ACC112 (cell line): ENCODE data around the gene FXYD6.

Source experiments
- H2AFZ ChIP-seq: fragments of 200-600 bp; sonication (generic); one replicate; pipeline ENCODE4 v1.6.0; 2017; ENCODE audit warnings: antibody characterized with exemption, low read length; ENCODE audit not compliant: unreplicated experiment
- H3K27ac ChIP-seq: fragments of 200-600 bp; sonication (generic); 2 replicates; pipeline ENCODE4 v1.5.1; 2014; ENCODE audit warnings: low read depth, mild to moderate bottlenecking, antibody characterized with exemption, low read length, moderate library complexity
- H3K27me3 ChIP-seq: fragments of 200-600 bp; sonication (generic); 2 replicates; pipeline ENCODE4 v1.6.1; 2014; ENCODE audit warnings: mild to moderate bottlenecking, antibody characterized with exemption, low read length, moderate library complexity, mixed read lengths; ENCODE audit not compliant: insufficient read depth
- H3K36me3 ChIP-seq: fragments of 200-600 bp; sonication (generic); 2 replicates; pipeline ENCODE4 v1.6.1; 2016; ENCODE audit warnings: mild to moderate bottlenecking, antibody characterized with exemption, low read length, moderate library complexity, mixed read lengths; ENCODE audit not compliant: insufficient read depth
- H3K4me1 ChIP-seq: fragments of 200-600 bp; sonication (generic); one replicate; pipeline ENCODE4 v1.6.1; 2016; ENCODE audit warnings: low read length, mixed read lengths; ENCODE audit not compliant: insufficient read depth, unreplicated experiment, control insufficient read depth
- H3K4me3 ChIP-seq: fragments of 200-600 bp; sonication (generic); 2 replicates; pipeline ENCODE4 v1.5.1; 2014; ENCODE audit warnings: mild to moderate bottlenecking, low read depth, low read length
- H3K79me2 ChIP-seq: fragments of 200-600 bp; sonication (generic); one replicate; pipeline ENCODE4 v1.6.0; 2016; ENCODE audit warnings: low read length; ENCODE audit not compliant: control insufficient read depth, unreplicated experiment, insufficient read depth

Gene FXYD6

GRCh38 chr11:117841551-117842031 is 34.9 kb downstream of the FXYD6 start:
- no peaks in the 10 kb centered on the region for H3K36me3 ChIP-seq
- H2AFZ ChIP-seq: no peak overlapping the region
- H3K4me1 ChIP-seq: no peaks in the 10 kb centered on the region
- H3K4me3 ChIP-seq: no peak overlapping the region
- H3K79me2 ChIP-seq: no peaks in the 10 kb centered on the region
- H3K27me3 ChIP-seq: peaks cover 49% of the 10 kb centered on the region
- no peak overlapping the region for H3K27ac ChIP-seq

- Histone ChIP-seq H3K36me3 (no peaks in the 10 kb centered on the region), H3K4me1 (no peaks in the 10 kb centered on the region), H3K4me3 (no peak overlapping the region), H2AFZ (no peak overlapping the region), H3K79me2 (no peaks in the 10 kb centered on the region), H3K27me3 (peaks cover 49% of the 10 kb centered on the region), H3K27ac (no peak overlapping the region)
Observed at GRCh38 chr11:117840881-117841550, 35.4 kb downstream of the FXYD6 start.

DNA sequence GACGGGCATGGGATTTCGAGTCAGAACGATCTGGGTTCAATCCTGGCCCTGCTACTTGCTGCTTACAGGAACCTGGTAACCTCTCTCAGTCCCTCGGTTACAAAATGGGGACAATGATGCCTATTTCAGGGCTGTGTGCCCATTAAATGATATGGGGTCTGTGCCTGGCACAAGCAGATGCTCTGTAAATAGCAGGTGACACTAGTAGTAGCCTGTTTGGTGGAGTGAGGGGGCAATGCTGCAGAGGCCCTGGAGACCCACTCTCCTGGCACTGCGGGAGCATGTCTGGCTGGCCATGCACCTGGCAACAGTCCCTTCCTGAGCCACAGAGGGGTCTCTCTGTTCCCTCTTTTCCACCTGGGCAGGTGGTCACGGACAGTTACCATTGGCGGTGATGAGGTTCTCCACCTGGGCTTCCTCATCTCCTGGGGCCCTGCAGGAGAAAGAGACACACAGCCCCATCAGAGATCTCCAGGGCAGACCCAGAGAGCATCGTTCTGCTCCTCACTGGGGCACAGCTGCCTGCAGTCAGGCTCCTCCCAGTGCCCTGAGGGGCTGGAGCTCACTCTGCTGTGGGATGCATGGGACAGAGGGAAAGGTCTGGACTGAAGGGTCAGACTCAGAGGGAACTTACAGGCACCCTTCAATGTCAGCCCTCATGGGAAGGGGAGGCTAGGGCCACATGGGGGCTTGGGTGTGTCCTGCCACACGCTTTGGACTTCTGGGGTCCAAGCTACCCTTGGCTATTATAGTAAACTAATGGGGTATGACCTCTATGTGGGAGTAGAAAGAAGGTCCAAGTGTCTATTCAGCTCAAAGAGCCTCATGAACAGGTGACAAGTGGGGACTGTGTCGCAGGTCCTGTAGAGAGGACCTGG is 36.3 kb downstream of the FXYD6 start:
- no peaks in the 10 kb centered on the region for H3K36me3 ChIP-seq
- H3K4me3 ChIP-seq: no peak overlapping the region
- no peak overlapping the region for H3K27ac ChIP-seq
- peaks cover 55% of the 10 kb centered on the region for H3K27me3 ChIP-seq
- H2AFZ ChIP-seq: no peak overlapping the region
- no peaks in the 10 kb centered on the region for H3K79me2 ChIP-seq
- H3K4me1 ChIP-seq: no peaks in the 10 kb centered on the region

GRCh38 chr11:117839380-117839881 is 37.0 kb downstream of the FXYD6 start:
- Histone ChIP-seq H2AFZ (no peak overlapping the region), H3K4me1 (no peaks in the 10 kb centered on the region), H3K27ac (no peak overlapping the region), H3K4me3 (no peak overlapping the region), H3K36me3 (no peaks in the 10 kb centered on the region), H3K27me3 (peaks cover 62% of the 10 kb centered on the region), H3K79me2 (no peaks in the 10 kb centered on the region)

DNA sequence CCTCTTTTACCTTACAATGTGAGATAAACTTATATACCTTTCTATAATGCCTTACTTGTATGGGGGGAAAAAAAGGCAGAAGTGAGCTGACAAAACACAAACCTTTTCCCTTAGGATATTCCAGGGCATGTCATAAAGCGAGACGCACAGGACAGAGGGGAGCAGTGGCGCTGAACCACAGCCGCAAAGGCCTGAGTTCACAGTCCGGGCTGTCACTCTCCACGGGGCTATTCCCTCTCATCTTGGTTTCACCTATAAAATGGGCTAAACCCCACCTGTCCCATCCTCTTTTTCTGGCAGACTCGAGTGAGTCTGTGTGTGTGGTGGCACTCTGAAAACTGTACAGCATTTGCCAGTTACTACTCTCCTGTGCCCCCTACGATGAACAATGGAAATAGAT is 37.6 kb downstream of the FXYD6 start:
- H3K27ac ChIP-seq: no peak overlapping the region
- H3K4me1 ChIP-seq: no peaks in the 10 kb centered on the region
- no peak overlapping the region for H2AFZ ChIP-seq
- H3K4me3 ChIP-seq: no peak overlapping the region
- H3K27me3 ChIP-seq: peaks cover 67% of the 10 kb centered on the region
- H3K79me2 ChIP-seq: no peaks in the 10 kb centered on the region
- no peaks in the 10 kb centered on the region for H3K36me3 ChIP-seq

GRCh38 chr11:117837791-117838190 is 38.7 kb downstream of the FXYD6 start:
- Histone ChIP-seq H3K36me3 (no peaks in the 10 kb centered on the region), H3K4me1 (no peaks in the 10 kb centered on the region), H2AFZ (no peak overlapping the region), H3K27me3 (peaks cover 78% of the 10 kb centered on the region), H3K4me3 (no peak overlapping the region), H3K79me2 (no peaks in the 10 kb centered on the region), H3K27ac (no peak overlapping the region)

DNA sequence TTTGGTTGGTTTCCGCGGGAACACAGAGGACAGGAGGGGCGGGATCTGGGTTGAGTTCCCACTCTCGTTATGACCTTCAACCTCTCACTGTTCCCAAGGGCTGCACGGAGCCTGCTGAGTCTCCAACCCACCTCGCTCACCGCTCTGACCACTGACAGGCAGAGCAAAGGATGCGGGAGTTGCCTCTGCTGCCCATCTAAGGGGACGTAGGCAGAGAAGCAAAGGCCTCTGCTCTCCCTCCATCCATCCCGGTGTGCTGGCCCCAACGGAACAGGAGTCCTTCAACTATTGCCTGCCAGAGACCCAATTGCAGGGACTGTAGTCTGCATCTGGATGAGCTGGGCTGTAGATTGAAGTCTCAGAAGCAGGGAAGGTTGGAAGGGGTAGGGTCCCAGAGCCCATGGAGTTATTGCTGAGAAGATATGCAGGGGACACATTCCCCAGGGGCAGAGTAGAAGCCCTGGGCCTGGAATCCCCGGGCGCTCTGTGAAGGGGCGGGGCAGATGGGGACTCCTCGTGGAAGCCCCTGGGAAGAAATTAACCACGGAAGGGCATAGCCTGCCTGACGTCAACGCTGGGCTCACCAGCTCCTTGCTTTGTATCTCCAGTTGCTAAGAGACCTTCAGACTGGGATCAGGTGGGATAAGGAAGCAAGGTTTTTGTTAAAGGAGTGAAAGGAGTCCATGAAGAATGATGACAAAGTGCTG is 39.2 kb downstream of the FXYD6 start:
- Histone ChIP-seq H3K4me3 (no peak overlapping the region), H2AFZ (no peak overlapping the region), H3K27me3 (peaks cover 83% of the 10 kb centered on the region), H3K36me3 (no peaks in the 10 kb centered on the region), H3K27ac (no peak overlapping the region), H3K4me1 (no peaks in the 10 kb centered on the region), H3K79me2 (no peaks in the 10 kb centered on the region)

- Histone ChIP-seq H3K79me2 (no peaks in the 10 kb centered on the region), H3K27ac (no peak overlapping the region), H3K27me3 (peaks cover 91% of the 10 kb centered on the region), H3K36me3 (no peaks in the 10 kb centered on the region), H2AFZ (no peak overlapping the region), H3K4me1 (no peaks in the 10 kb centered on the region), H3K4me3 (no peak overlapping the region)
Observed at GRCh38 chr11:117836077-117836960, 40.1 kb downstream of the FXYD6 start.

GRCh38 chr11:117835576-117835975 is 40.9 kb downstream of the FXYD6 start:
- H3K36me3 ChIP-seq: no peaks in the 10 kb centered on the region
- H2AFZ ChIP-seq: no peak overlapping the region
- no peaks in the 10 kb centered on the region for H3K4me1 ChIP-seq
- H3K27me3 ChIP-seq: peaks cover 87% of the 10 kb centered on the region
- H3K27ac ChIP-seq: no peak overlapping the region
- no peak overlapping the region for H3K4me3 ChIP-seq
- H3K79me2 ChIP-seq: no peaks in the 10 kb centered on the region
